ENCODE results near the gene KRT32.
"Not testable (repeated sequence)": the region's sequence is repeated elsewhere in the genome, so short reads cannot be mapped to it uniquely, and the experiment has no call there.

Gene KRT32

DNA sequence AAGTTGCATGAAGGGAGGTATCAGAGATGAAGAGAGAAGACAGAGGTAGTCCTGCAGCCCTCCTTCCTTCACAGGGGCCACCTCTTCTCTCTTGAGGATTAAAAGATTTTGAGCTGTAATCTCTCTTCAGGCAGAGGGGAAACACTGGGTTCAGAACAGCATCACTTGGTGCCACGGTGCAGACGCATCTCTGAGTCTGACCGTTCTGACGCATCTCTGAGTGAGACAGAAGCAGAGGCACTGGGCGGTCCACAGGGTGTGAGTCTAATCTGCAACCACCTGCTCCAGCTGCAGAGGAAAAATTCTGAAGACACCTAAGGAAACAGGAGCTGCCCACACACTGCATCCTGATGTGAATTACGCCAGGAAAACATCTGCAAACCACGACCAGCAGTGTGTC, 37.5 kb downstream of the KRT32 start:
- no peak for DNase-seq (ENCODE audit: low spot score)
- in situ Hi-C loops (cut with MboI; ENCODE audit: low sequenced_read_pairs, unreplicated experiment), result no loop called here
- TF ChIP-seq, protein P1, sequence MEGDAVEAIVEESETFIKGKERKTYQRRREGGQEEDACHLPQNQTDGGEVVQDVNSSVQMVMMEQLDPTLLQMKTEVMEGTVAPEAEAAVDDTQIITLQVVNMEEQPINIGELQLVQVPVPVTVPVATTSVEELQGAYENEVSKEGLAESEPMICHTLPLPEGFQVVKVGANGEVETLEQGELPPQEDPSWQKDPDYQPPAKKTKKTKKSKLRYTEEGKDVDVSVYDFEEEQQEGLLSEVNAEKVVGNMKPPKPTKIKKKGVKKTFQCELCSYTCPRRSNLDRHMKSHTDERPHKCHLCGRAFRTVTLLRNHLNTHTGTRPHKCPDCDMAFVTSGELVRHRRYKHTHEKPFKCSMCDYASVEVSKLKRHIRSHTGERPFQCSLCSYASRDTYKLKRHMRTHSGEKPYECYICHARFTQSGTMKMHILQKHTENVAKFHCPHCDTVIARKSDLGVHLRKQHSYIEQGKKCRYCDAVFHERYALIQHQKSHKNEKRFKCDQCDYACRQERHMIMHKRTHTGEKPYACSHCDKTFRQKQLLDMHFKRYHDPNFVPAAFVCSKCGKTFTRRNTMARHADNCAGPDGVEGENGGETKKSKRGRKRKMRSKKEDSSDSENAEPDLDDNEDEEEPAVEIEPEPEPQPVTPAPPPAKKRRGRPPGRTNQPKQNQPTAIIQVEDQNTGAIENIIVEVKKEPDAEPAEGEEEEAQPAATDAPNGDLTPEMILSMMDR (IDR thresholded peaks at IDR 0.05; ENCODE audit: borderline replicate concordance, control extremely low read depth, extremely low read depth, insufficient read depth, missing control alignments), result no peak

DNA sequence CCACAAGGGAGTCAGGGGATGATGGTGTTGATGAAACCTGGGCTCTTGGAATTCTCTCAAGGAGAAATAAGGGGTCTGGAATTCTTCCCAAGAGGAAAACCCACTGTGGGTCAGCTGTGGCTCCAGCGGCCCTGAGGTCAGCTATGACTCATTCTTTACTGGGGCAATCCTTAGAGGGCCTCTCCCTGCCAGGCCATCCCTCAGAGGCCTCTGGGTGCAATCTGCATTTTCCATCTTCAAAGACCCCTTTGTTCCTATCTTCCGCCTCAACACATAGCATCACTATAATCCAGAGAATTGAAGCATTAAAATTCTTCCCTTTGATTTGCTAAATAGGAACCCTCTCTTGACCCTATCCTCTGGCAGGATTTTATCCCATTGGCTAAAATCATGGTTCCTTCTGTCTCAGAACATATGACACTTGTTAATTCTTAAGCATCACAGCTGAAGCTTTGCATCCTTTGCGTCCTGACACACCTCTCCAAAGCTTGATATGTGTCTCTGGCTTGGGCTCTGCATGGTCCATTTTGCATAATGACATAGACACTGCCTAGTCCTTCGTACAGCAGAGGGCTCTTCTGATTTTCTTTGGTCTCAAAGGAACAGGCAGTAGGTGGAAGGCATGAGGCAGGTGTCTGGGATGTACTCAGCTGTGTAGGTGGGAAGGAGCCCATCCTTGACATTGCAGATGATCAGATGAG, 38.4 kb downstream of the KRT32 start:
- TF ChIP-seq, protein P1 (IDR thresholded peaks at IDR 0.05; ENCODE audit: borderline replicate concordance, control extremely low read depth, extremely low read depth, insufficient read depth, missing control alignments), result no peak
- in situ Hi-C loops (cut with MboI; ENCODE audit: low sequenced_read_pairs, unreplicated experiment), result no loop called here
- no peak for DNase-seq (ENCODE audit: low spot score)

DNA sequence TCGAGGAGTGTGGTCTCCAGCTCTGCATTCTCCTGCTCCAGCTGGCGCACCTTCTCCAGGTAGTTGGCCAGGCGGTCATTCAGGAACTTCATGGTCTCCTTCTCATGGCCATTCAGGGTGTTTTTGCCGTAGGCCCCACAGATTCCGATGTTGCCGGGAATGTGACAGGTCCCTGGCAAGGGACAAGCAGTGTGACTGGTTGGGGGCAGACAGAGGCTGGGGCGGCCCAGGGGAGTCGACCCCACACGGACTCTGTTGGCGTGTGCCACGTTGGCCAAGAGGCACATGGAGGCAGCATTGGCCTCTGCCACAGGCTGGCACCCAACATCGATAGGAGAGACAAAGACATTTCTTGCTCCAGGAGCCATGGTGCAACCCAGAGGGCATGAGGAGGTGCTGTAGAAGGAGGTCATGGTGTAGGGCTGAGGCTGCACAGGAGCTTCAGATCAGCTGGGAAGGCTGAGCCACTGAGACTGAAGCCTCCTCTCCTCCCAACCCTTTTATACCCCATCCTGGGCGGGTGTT, 43.0 kb downstream of the KRT32 start, which contains the start of gene KRT37:
TSS of gene KRT37 (minus strand) at position 475 of the 525 bp plus-strand sequence. CDS start at position 413, 62 bp downstream.
- in situ Hi-C loops (cut with MboI; ENCODE audit: low sequenced_read_pairs, unreplicated experiment), result no loop called here
- TF ChIP-seq, protein P1 (IDR thresholded peaks at IDR 0.05; ENCODE audit: borderline replicate concordance, control extremely low read depth, extremely low read depth, insufficient read depth, missing control alignments), result no peak
- DNase-seq (ENCODE audit: low spot score), result no peak

DNA sequence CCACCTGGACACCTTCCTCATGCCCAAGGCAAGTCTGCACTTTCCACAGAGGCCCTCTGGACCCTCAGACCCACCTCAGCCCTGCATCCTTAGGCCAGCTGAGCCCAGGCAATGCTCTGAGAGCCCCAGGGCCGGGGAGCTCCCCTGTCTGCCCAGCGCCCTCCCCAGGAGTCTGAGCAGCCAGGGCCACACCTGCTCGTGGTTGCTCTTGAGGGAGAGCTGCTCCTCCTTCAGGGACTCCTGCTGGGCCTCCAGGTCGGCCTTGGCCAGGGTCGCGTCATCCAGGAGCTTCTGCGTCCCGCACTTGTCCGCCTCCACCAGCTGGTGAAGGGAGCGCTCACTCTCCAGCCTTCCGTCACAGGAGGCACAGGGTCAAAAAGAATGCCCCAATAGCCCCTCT, 44.6 kb downstream of the KRT32 start:
- in situ Hi-C loops (cut with MboI; ENCODE audit: low sequenced_read_pairs, unreplicated experiment); DNase-seq (ENCODE audit: low spot score): not testable (repeated sequence)

DNA sequence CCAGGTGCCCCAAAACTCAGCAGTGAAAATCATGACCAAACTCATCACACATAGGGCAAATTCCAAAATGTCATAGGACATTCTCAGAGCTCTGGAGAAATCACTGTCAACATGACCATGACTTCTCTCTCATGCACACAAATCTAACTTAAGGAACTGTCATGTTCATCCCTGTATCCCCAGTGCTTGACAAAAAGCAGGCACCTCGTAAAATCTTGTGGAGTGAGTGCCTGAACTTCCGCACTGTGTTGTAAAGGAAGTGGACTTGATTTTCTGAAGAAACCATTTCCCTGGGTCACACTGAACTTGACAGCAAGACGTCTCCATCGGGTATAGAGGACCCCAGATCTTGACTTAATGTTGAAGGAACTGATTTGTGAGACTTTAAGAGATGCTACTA, 45.6 kb downstream of the KRT32 start:
- TF ChIP-seq, protein P1 (IDR thresholded peaks at IDR 0.05; ENCODE audit: borderline replicate concordance, control extremely low read depth, extremely low read depth, insufficient read depth, missing control alignments), result no peak
- in situ Hi-C loops (cut with MboI; ENCODE audit: low sequenced_read_pairs, unreplicated experiment), result no loop called here
- no peak for DNase-seq (ENCODE audit: low spot score)

DNA sequence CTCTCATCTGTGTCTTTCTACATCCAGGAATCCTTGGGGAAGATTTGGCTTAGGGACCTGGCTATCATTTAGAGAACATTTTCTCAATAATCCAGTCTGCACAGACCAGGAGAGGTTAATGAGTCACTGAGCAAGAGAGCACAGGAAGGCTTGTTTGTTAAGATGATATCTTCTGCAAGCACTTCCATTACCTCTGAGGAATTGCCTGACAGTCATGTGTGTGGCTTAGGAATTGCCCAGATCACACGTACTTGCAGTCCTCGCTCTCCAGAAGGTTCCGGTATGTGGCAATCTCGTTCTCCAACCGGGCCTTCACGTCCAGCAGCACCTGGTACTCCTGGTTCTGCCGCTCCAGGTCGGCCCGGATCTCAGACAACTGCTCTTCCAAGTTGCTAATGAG, 46.1 kb downstream of the KRT32 start:
- DNase-seq (ENCODE audit: low spot score), result no peak
- TF ChIP-seq, protein P1 (IDR thresholded peaks at IDR 0.05; ENCODE audit: borderline replicate concordance, control extremely low read depth, extremely low read depth, insufficient read depth, missing control alignments), result no peak
- in situ Hi-C loops (cut with MboI; ENCODE audit: low sequenced_read_pairs, unreplicated experiment), result no loop called here

DNA sequence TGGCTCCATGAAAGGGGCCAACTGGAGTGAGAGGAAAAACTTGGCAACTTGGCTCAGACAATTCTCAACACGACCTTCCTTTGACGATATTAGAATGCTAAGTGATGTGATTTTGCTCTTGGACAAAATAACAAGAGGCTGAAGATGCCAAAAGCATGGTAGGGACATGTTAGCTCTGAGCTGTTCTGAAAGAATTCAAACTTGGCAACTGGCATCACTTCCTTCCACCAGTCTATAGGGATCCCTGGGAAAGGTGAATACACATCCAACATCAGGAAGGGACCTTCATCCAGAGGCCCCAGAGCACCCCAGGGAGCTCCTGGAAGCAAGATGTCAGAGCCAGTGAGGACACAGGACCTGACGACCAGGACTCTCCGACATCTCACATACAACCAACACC, 47.1 kb downstream of the KRT32 start:
- no peak for DNase-seq (ENCODE audit: low spot score)
- in situ Hi-C loops (cut with MboI; ENCODE audit: low sequenced_read_pairs, unreplicated experiment), result no loop called here
- TF ChIP-seq, protein P1 (IDR thresholded peaks at IDR 0.05; ENCODE audit: borderline replicate concordance, control extremely low read depth, extremely low read depth, insufficient read depth, missing control alignments), result no peak
